GM21737 (cell line): Measurements from ENCODE around the gene TOMM6.
"Not testable (repeated sequence)": the region's sequence is repeated elsewhere in the genome, so short reads cannot be mapped to it uniquely, and the experiment has no call there.

Experiments used
- ATAC-seq: cut with Tn5 transposase; IDR thresholded peaks from one replicate; pipeline ENCODE4 v1.9.1; 2021; ENCODE audit warnings: mild to moderate bottlenecking, moderate library complexity; ENCODE audit not compliant: unreplicated experiment

The TOMM6 gene

GRCh38 chr6:41783106-41783780 is 4.3 kb upstream of the TOMM6 start:
- no peak for ATAC-seq

- no peak for ATAC-seq
Observed at GRCh38 chr6:41784581-41785171, 2.8 kb upstream of the TOMM6 start.

- ATAC-seq = no peak
Observed at GRCh38 chr6:41785254-41785653, 2.2 kb upstream of the TOMM6 start.

- no peak for ATAC-seq
Observed at GRCh38 chr6:41785689-41786450, 1.6 kb upstream of the TOMM6 start.

GRCh38 chr6:41786451-41787218 is 859 bp upstream of the TOMM6 start:
- peak; percentile 55 for ATAC-seq

DNA sequence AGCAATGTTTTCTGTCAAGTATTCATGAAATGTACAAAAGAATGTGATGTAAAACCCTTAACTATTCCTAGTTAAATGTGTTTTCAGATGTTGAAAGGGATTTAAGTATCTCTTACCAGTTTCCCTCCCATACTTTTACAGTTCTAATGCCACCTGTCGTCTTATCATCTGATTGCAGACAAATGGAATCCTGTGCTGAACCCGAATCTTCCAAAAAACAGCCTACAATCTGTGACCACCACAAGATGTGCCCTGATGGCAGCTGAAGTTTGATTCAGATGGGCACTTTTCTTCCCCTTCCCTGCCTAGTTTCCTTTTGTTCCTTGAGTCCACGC is 1.9 kb downstream of the TOMM6 start:
- ATAC-seq = no peak

- no peak for ATAC-seq
Observed at GRCh38 chr6:41790045-41790444, 2.6 kb downstream of the TOMM6 start.

DNA sequence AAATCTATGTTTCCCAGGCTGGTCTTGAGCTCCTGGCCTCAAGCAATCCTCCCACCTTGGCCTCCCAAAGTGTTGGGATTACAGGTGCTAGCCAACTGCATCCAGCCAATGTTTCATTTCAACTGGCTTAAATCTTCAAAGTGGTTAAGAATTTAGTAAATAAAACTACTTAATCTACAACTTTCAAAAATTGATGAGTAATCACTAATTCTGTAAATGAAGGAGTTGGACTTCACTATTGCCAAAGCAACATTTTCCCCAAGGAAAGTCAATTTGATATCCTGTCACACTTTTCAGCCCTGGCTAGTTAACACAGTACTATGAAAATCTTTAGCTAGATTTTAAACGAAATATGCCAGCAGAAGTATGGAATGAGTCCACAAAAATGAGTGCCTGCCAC is 3.8 kb downstream of the TOMM6 start:
- ATAC-seq = no peak

GRCh38 chr6:41791984-41792383 is 4.5 kb downstream of the TOMM6 start:
- ATAC-seq = no peak

DNA sequence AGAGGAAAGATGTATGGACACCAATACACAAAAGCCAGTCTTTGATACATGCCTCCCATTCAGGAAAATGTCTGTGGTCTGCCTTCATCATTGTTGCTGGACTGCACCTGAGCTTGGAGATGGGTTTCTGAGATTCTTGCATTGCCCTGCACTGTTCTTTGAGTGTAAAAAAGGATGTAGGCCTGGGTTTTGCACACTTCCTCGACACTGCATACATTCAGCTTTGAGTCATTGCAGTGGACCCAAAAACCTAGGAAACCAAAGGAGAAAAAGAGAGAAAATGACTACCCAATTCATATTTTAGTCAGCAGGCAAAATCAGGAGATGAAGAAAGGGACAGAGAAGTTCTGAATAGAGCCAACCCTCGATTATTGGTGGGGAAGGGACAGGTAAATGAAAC is 9.0 kb downstream of the TOMM6 start:
- no peak for ATAC-seq

- ATAC-seq = no peak
Observed at GRCh38 chr6:41798901-41799558, 11.5 kb downstream of the TOMM6 start.

GRCh38 chr6:41799559-41799911 is 12.0 kb downstream of the TOMM6 start:
- ATAC-seq = no peak

- ATAC-seq = no peak
Observed at GRCh38 chr6:41801380-41801779, 13.9 kb downstream of the TOMM6 start.

DNA sequence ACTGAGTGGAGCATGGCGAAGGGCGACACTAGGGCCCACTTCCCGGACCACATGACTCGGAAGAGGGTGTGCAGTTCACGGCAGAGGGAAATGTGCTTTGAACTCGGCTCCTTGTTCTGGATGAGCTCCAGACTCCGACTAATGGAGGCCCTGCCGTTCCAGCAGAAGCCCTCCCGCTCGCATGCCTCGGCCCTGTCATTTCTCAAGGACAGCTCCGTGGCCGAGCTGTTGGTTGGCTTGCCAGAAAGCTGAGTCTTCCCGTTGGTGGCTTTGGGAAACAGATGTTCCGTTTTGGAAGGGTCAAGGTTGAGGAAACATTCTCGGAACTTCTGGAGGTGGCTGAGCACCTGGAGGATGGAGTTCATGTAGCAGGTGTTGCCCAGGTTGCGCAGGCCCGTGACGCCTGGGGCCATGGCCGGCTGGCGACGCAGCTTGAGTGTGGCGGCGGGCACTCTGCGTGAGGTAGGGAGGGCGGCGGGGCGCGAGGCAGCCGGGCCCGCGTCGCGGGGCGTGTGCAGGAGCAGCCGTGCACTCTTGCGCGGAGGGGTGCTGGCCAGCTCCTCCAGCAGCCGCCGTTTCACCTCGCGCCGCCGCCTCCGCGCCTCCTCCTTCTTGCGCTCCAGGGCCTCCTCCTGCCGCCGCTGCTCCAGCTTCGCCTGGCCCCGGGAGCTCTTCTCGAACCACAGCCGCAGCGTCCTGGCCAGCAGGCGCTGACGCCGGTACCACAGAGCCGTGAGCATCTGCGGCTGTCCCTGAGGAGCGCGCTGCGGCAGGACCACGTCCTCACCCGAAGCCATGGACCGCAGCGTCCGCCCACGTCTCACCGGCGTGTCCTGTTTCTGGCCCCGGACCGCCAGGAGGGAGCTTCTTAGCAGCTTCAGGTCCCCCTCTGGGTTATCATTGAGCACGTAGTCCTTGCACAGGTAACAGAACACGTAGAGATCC is 18.6 kb downstream of the TOMM6 start:
- ATAC-seq = no peak

- no peak for ATAC-seq
Observed at GRCh38 chr6:41811095-41811494, 23.6 kb downstream of the TOMM6 start.

GRCh38 chr6:41811946-41812345 is 24.5 kb downstream of the TOMM6 start:
- ATAC-seq = not testable (repeated sequence)

GRCh38 chr6:41813469-41813868 is 26.0 kb downstream of the TOMM6 start:
- no peak for ATAC-seq

GRCh38 chr6:41813956-41814355 is 26.5 kb downstream of the TOMM6 start:
- no peak for ATAC-seq

DNA sequence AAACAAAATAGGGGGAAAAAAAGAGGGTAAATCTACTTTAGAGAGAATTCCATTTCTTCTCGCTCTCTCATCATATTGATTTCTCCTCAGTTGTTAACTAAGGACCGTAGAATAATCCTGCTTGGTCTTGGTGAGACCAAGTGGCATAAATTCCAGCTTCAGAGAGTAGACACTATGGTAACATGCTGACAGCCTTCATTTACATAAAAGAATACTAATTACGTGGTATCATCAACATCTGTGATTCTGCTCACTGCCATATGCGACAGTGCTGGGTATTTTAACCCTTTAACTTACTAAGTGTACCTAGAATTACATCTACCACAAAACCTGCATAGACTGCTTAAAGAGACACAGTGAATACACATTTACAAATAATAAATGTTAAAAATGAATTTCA is 27.1 kb downstream of the TOMM6 start:
- ATAC-seq = no peak

GRCh38 chr6:41815587-41815986 is 28.1 kb downstream of the TOMM6 start:
- no peak for ATAC-seq
